Measurements from ENCODE around the gene ITGAD.

The ITGAD gene

GRCh38 chr16:31393056-31393455 is at the start of gene ITGAD:
Gene ITGAD, plus strand, starts transcription at chr16:31393335. Its CDS starts 26 bp downstream, at chr16:31393361.
- DNase-seq (ENCODE audit: low read depth), result no peak

- no peak for DNase-seq (ENCODE audit: low read depth)
These were observed 48.4 kb upstream of the ITGAD start for GRCh38 chr16:31344712-31345111.

GRCh38 chr16:31347445-31347844 is 45.7 kb upstream of the ITGAD start:
- DNase-seq (ENCODE audit: low read depth), result no peak

GRCh38 chr16:31348579-31348978 is 44.6 kb upstream of the ITGAD start:
- no peak for DNase-seq (ENCODE audit: low read depth)

- no peak for DNase-seq (ENCODE audit: low read depth)
These were observed 42.7 kb upstream of the ITGAD start for GRCh38 chr16:31350275-31351005.

GRCh38 chr16:31351246-31351941 is 41.7 kb upstream of the ITGAD start:
- no peak for DNase-seq (ENCODE audit: low read depth)

- DNase-seq (ENCODE audit: low read depth), result no peak
These were observed 41.2 kb upstream of the ITGAD start for GRCh38 chr16:31351942-31352325.

- no peak for DNase-seq (ENCODE audit: low read depth)
These were observed 40.6 kb upstream of the ITGAD start for GRCh38 chr16:31352376-31353115.

GRCh38 chr16:31354394-31355291 is 38.5 kb upstream of the ITGAD start, which contains the start of gene ITGAX:
Gene ITGAX, plus strand, starts transcription at chr16:31355176. Its CDS starts 79 bp downstream, at chr16:31355255.
- DNase-seq (ENCODE audit: low read depth), result peak; percentile 20

GRCh38 chr16:31355431-31356100 is 37.6 kb upstream of the ITGAD start:
- DNase-seq (ENCODE audit: low read depth), result no peak

- no peak for DNase-seq (ENCODE audit: low read depth)
These were observed 36.4 kb upstream of the ITGAD start for GRCh38 chr16:31356566-31357323.

GRCh38 chr16:31357324-31358109 is 35.6 kb upstream of the ITGAD start:
- DNase-seq (ENCODE audit: low read depth), result no peak

GRCh38 chr16:31360251-31360650 is 32.9 kb upstream of the ITGAD start:
- no peak for DNase-seq (ENCODE audit: low read depth)

- no peak for DNase-seq (ENCODE audit: low read depth)
These were observed 31.7 kb upstream of the ITGAD start for GRCh38 chr16:31361201-31362110.

- no peak for DNase-seq (ENCODE audit: low read depth)
These were observed 30.4 kb upstream of the ITGAD start for GRCh38 chr16:31362476-31363405.

GRCh38 chr16:31363721-31364120 is 29.4 kb upstream of the ITGAD start:
- DNase-seq (ENCODE audit: low read depth), result no peak

GRCh38 chr16:31364421-31364820 is 28.7 kb upstream of the ITGAD start:
- DNase-seq (ENCODE audit: low read depth), result no peak

All from activated T-cell treated with anti-CD3 and anti-CD28 coated beads for 1 hour (primary cell).